Jurkat, Clone E6-1 (cell line): ENCODE results near the gene MRI1.
"Not testable (repeated sequence)": the region's sequence is repeated elsewhere in the genome, so short reads cannot be mapped to it uniquely, and the experiment has no call there.

ENCODE experiments used
- DNase-seq: peaks from one replicate; pipeline ENCODE4 v3.0.0-alpha.2; 2011; ENCODE audit warnings: low read depth, low spot score
- H3K4me3 ChIP-seq: 2 replicates; pipeline ENCODE4 v1.5.1; 2011; ENCODE audit warnings: mild to moderate bottlenecking, low read length, control low read depth, moderate library complexity

Gene MRI1

GRCh38 chr19:13784731-13785452, 20.6 kb downstream of the MRI1 start:
- H3K4me3 ChIP-seq = no peak overlapping the region
- DNase-seq = peak; percentile 37

GRCh38 chr19:13788991-13789390, 24.7 kb downstream of the MRI1 start:
- peak overlapping the region; percentile 30 for H3K4me3 ChIP-seq
- DNase-seq = peak; percentile 59

- no peak overlapping the region for H3K4me3 ChIP-seq
- DNase-seq = no peak
These were observed 26.0 kb downstream of the MRI1 start for GRCh38 chr19:13790354-13790753.

- DNase-seq, H3K4me3 ChIP-seq: not testable (repeated sequence)
These were observed 29.0 kb downstream of the MRI1 start for GRCh38 chr19:13793317-13793716.

- no peak for DNase-seq
These were observed 30.1 kb downstream of the MRI1 start for GRCh38 chr19:13794398-13794756.

GRCh38 chr19:13794757-13795589, 30.7 kb downstream of the MRI1 start, which contains the start of gene ZSWIM4:
TSS of gene ZSWIM4 (plus strand) at chr19:13795443. CDS start at chr19:13795649, 206 bp downstream.
- peak within 1 kb of the TSS; percentile 80 for H3K4me3 ChIP-seq
- DNase-seq = peak; percentile 97

More at GRCh38 chr19:13794398-13794756, 30.1 kb downstream of the MRI1 start:
- H3K4me3 ChIP-seq = peak overlapping the region; percentile 80

GRCh38 chr19:13795595-13796300, 31.4 kb downstream of the MRI1 start:
- DNase-seq = no peak
- H3K4me3 ChIP-seq = peak overlapping the region; percentile 80

GRCh38 chr19:13796301-13797057, 32.2 kb downstream of the MRI1 start:
- no peak for DNase-seq

GRCh38 chr19:13797058-13797440, 32.7 kb downstream of the MRI1 start:
- H3K4me3 ChIP-seq = no peak overlapping the region
- no peak for DNase-seq

More at GRCh38 chr19:13796301-13797057, 32.2 kb downstream of the MRI1 start:
- peak overlapping the region; percentile 80 for H3K4me3 ChIP-seq

GRCh38 chr19:13797870-13798269, 33.5 kb downstream of the MRI1 start:
- DNase-seq = no peak

GRCh38 chr19:13799669-13800068, 35.3 kb downstream of the MRI1 start:
- DNase-seq = no peak
- no peak overlapping the region for H3K4me3 ChIP-seq

More at GRCh38 chr19:13797870-13798269, 33.5 kb downstream of the MRI1 start:
- H3K4me3 ChIP-seq = no peak overlapping the region

GRCh38 chr19:13803038-13803437, 38.7 kb downstream of the MRI1 start:
- H3K4me3 ChIP-seq = no peak overlapping the region
- no peak for DNase-seq

GRCh38 chr19:13804830-13805683, 40.7 kb downstream of the MRI1 start:
- no peak overlapping the region for H3K4me3 ChIP-seq
- DNase-seq = no peak

- no peak for DNase-seq
These were observed 42.4 kb downstream of the MRI1 start for GRCh38 chr19:13806728-13807127.

GRCh38 chr19:13807421-13808021, 43.2 kb downstream of the MRI1 start:
- DNase-seq = no peak
- H3K4me3 ChIP-seq = no peak overlapping the region

More at GRCh38 chr19:13806728-13807127, 42.4 kb downstream of the MRI1 start:
- no peak overlapping the region for H3K4me3 ChIP-seq

- H3K4me3 ChIP-seq = no peak overlapping the region
- no peak for DNase-seq
These were observed 44.5 kb downstream of the MRI1 start for GRCh38 chr19:13808856-13809255.

- no peak overlapping the region for H3K4me3 ChIP-seq
- no peak for DNase-seq
These were observed 48.2 kb downstream of the MRI1 start for GRCh38 chr19:13812544-13812943.

GRCh38 chr19:13813147-13813546, 48.8 kb downstream of the MRI1 start:
- no peak for DNase-seq
- H3K4me3 ChIP-seq = no peak overlapping the region
